H9 (cell line): ENCODE results near the gene PAPOLA. TPM values are rescaled to one million over a fixed set of nuclear protein-coding genes. Genes with fewer than 3 reads are reported as not detected.

Source experiments
- DNase-seq: peaks from one replicate; pipeline ENCODE4 v3.0.0-alpha.2; 2017
- H2AFZ ChIP-seq: one replicate; pipeline ENCODE4 v1.6.1; 2013; ENCODE audit warnings: mild to moderate bottlenecking, low read length, control low read depth, moderate library complexity
- H2AK5ac ChIP-seq: 2 replicates; pipeline ENCODE4 v1.6.1; 2013; ENCODE audit warnings: low read length, control low read depth, mixed read lengths; ENCODE audit not compliant: insufficient read length
- H2BK120ac ChIP-seq: one replicate; pipeline ENCODE4 v1.6.1; 2013; ENCODE audit warnings: low read depth, mild to moderate bottlenecking, low read length, control low read depth, inconsistent platforms; ENCODE audit not compliant: poor library complexity, severe bottlenecking
- H2BK12ac ChIP-seq: 2 replicates; pipeline ENCODE4 v1.6.1; 2013; ENCODE audit warnings: low read length, control low read depth, mixed read lengths, low read depth; ENCODE audit not compliant: insufficient read length
- H2BK15ac ChIP-seq: 2 replicates; pipeline ENCODE4 v1.6.1; 2013; ENCODE audit warnings: low read depth, low read length, control low read depth
- H2BK20ac ChIP-seq: one replicate; pipeline ENCODE4 v1.6.1; 2013; ENCODE audit warnings: low read depth, mild to moderate bottlenecking, low read length, control low read depth, inconsistent platforms; ENCODE audit not compliant: poor library complexity, severe bottlenecking
- H2BK5ac ChIP-seq: 2 replicates; pipeline ENCODE4 v1.6.1; 2013; ENCODE audit warnings: low read length, control low read depth, mixed read lengths; ENCODE audit not compliant: insufficient read length
- H3K14ac ChIP-seq: 2 replicates; pipeline ENCODE4 v1.6.1; 2013; ENCODE audit warnings: low read length, control low read depth; ENCODE audit not compliant: insufficient read depth
- H3K18ac ChIP-seq: 2 replicates; pipeline ENCODE4 v1.6.1; 2013; ENCODE audit warnings: low read depth, mild to moderate bottlenecking, mixed read lengths, low read length, control low read depth; ENCODE audit not compliant: insufficient read length
- H3K23ac ChIP-seq: 2 replicates; pipeline ENCODE4 v1.6.1; 2013; ENCODE audit warnings: low read length, control low read depth, mixed read lengths, low read depth; ENCODE audit not compliant: insufficient read length
- H3K23me2 ChIP-seq: 2 replicates; pipeline ENCODE4 v1.6.1; 2013; ENCODE audit warnings: low read depth, mild to moderate bottlenecking, mixed read lengths, low read length, control low read depth; ENCODE audit not compliant: insufficient read length, poor library complexity, severe bottlenecking
- H3K27ac ChIP-seq: 2 replicates; pipeline ENCODE4 v1.5.1; 2013; ENCODE audit warnings: low read length, control low read depth, mixed read lengths, low read depth; ENCODE audit not compliant: insufficient read length
- H3K27me3 ChIP-seq: 2 replicates; pipeline ENCODE4 v1.6.1; 2013; ENCODE audit warnings: low read length, control low read depth, inconsistent platforms; ENCODE audit not compliant: insufficient read depth
- H3K4ac ChIP-seq: 2 replicates; pipeline ENCODE4 v1.6.1; 2013; ENCODE audit warnings: low read depth, mild to moderate bottlenecking, control low read depth, inconsistent platforms, low read length, moderate library complexity
- H3K4me1 ChIP-seq: 2 replicates; pipeline ENCODE4 v1.6.1; 2013; ENCODE audit warnings: low read length, control low read depth, inconsistent platforms; ENCODE audit not compliant: insufficient read depth
- H3K4me2 ChIP-seq: 2 replicates; pipeline ENCODE4 v1.6.1; 2013; ENCODE audit warnings: low read length, control low read depth, mixed read lengths; ENCODE audit not compliant: insufficient read length, insufficient read depth
- H3K56ac ChIP-seq: 2 replicates; pipeline ENCODE4 v1.6.1; 2013; ENCODE audit warnings: low read depth, mild to moderate bottlenecking, mixed read lengths, low read length, control low read depth; ENCODE audit not compliant: insufficient read length
- H3K79me1 ChIP-seq: 2 replicates; pipeline ENCODE4 v1.6.1; 2013; ENCODE audit warnings: low read depth, mild to moderate bottlenecking, moderate library complexity, low read length, control low read depth, inconsistent platforms; ENCODE audit not compliant: insufficient read depth, poor library complexity, severe bottlenecking
- H3K79me2 ChIP-seq: 2 replicates; pipeline ENCODE4 v1.6.1; 2013; ENCODE audit warnings: low read length, control low read depth, inconsistent platforms; ENCODE audit not compliant: insufficient read depth
- H3K9ac ChIP-seq: 2 replicates; pipeline ENCODE4 v1.6.1; 2013; ENCODE audit warnings: low read length, control low read depth, mixed read lengths; ENCODE audit not compliant: insufficient read length; ENCODE audit errors: extremely low read depth
- H3K9me3 ChIP-seq: one replicate; pipeline ENCODE4 v1.6.1; 2013; ENCODE audit warnings: low read depth, low read length, inconsistent platforms; ENCODE audit not compliant: control insufficient read depth
- H3T11ph ChIP-seq: one replicate; pipeline ENCODE4 v1.6.1; 2013; ENCODE audit warnings: mild to moderate bottlenecking, low read length, control low read depth, inconsistent platforms
- H4K20me1 ChIP-seq: one replicate; pipeline ENCODE4 v1.6.1; 2013; ENCODE audit not compliant: control insufficient read depth, insufficient read length, insufficient read depth
- H4K5ac ChIP-seq: 2 replicates; pipeline ENCODE4 v1.6.1; 2013; ENCODE audit warnings: low read depth, mild to moderate bottlenecking, mixed read lengths, low read length, control low read depth; ENCODE audit not compliant: insufficient read length
- H4K8ac ChIP-seq: replicated peaks from 2 replicates; pipeline ENCODE4 v1.6.1; 2013; ENCODE audit warnings: low read length, control low read depth, mixed read lengths, low read depth; ENCODE audit not compliant: insufficient read length
- H4K91ac ChIP-seq: 2 replicates; pipeline ENCODE4 v1.6.1; 2013; ENCODE audit warnings: low read depth, mild to moderate bottlenecking, moderate library complexity, mixed read lengths, low read length, control low read depth; ENCODE audit not compliant: insufficient read length
- H3K27ac Mint-ChIP-seq, 3 experiments: 2 replicates in 2 of 3; 3 replicates in 1 of 3; pipeline ENCODE4 v1.8.0; 2020 to 2021; ENCODE audit warnings: mixed read lengths in 3 of 3, mild to moderate bottlenecking in 1 of 3, moderate library complexity in 1 of 3
- H3K27me3 Mint-ChIP-seq: 2 replicates; pipeline ENCODE4 v1.8.0; 2021; ENCODE audit warnings: low read depth, mild to moderate bottlenecking, moderate library complexity, mixed read lengths
- H3K36me3 Mint-ChIP-seq, 3 experiments: 2 replicates in 2 of 3; 3 replicates in 1 of 3; pipeline ENCODE4 v1.8.0; 2020 to 2021; ENCODE audit warnings: low read depth in 3 of 3, mixed read lengths in 3 of 3; ENCODE audit not compliant: insufficient read depth in 1 of 3
- H3K4me1 Mint-ChIP-seq, 2 experiments: 2 replicates each; pipeline ENCODE4 v1.8.0; 2020; ENCODE audit warnings: mixed read lengths in 2 of 2
- H3K4me3 Mint-ChIP-seq, 2 experiments: 2 replicates in 1 of 2; 3 replicates in 1 of 2; pipeline ENCODE4 v1.8.0; 2020 to 2021; ENCODE audit warnings: mild to moderate bottlenecking in 2 of 2, mixed read lengths in 2 of 2, moderate library complexity in 1 of 2
- H3K9me3 Mint-ChIP-seq, 2 experiments: 2 replicates in 1 of 2; 3 replicates in 1 of 2; pipeline ENCODE4 v1.8.0; 2020; ENCODE audit warnings: mild to moderate bottlenecking in 2 of 2, mixed read lengths in 2 of 2, moderate library complexity in 1 of 2
- WGBS: extraction: QIAGEN DNeasy Blood & Tissue Kit; methylation state at CpG from one replicate; pipeline ENCODE4 v1.1.7; 2013; ENCODE audit warnings: missing lambda C conversion rate, low lambda C conversion rate, mixed read lengths; ENCODE audit not compliant: insufficient read length; ENCODE audit errors: extremely low coverage; 5-methylcytosine and 5-hydroxymethylcytosine counted together
- total RNA-seq: library from RNA; stranded (reverse); gene quantifications from 2 replicates; pipeline ENCODE4 v1.2.1, GENCODE V29; 2021
- TF ChIP-seq, protein P1 (sequence below): fragments of 200-600 bp; sonication (generic); conservative IDR thresholded peaks from 3 replicates; pipeline ENCODE4 v1.8.0; 2021; ENCODE audit warnings: antibody characterized with exemption, mild to moderate bottlenecking

PAPOLA gene
- total RNA-seq, 1 experiment from 2014 or later, result 188 TPM

- Histone ChIP-seq H3K79me1 (no peaks in the 10 kb centered on the region), H3K23me2 (peaks cover 10% of the 10 kb centered on the region), H2BK20ac (no peak overlapping the region), H3K9ac (no peak overlapping the region), H3K4ac (no peak overlapping the region), H2BK12ac (no peak overlapping the region), H2BK5ac (no peak overlapping the region), H4K20me1 (no peaks in the 10 kb centered on the region), H3K27me3 (no peaks in the 10 kb centered on the region), H4K5ac (no peak overlapping the region), H3K9me3 (no peaks in the 10 kb centered on the region), H3K27ac (no peak overlapping the region), H3K4me1 (no peaks in the 10 kb centered on the region), H3K56ac (no peak overlapping the region), H3K14ac (no peak overlapping the region), H3K79me2 (no peaks in the 10 kb centered on the region; the same call in 1 of the 2 replicates), H2AK5ac (no peak overlapping the region), H3K4me2 (no peak overlapping the region), H3K18ac (no peak overlapping the region), H3K23ac (no peak overlapping the region), H3T11ph (no peak overlapping the region), H2BK15ac (no peak overlapping the region), H4K8ac (no peak overlapping the region), H2AFZ (no peak overlapping the region), H4K91ac (no peak overlapping the region), H2BK120ac (no peak overlapping the region)
- no peak for DNase-seq
- Mint-ChIP-seq H3K27me3 (peaks cover 2% of the 10 kb centered on the region), H3K27ac (no peak overlapping the region), H3K36me3 (no peaks in the 10 kb centered on the region), H3K4me3 (no peak overlapping the region), H3K4me1 (peaks cover 0 to 7% of the 10 kb centered on the region in 2 experiments; a peak in 1 of 4 replicates), H3K9me3 (no peaks in the 10 kb centered on the region)
- no CpG with 5 or more reads among the region's 3 CpGs for WGBS
- TF ChIP-seq, protein P1, sequence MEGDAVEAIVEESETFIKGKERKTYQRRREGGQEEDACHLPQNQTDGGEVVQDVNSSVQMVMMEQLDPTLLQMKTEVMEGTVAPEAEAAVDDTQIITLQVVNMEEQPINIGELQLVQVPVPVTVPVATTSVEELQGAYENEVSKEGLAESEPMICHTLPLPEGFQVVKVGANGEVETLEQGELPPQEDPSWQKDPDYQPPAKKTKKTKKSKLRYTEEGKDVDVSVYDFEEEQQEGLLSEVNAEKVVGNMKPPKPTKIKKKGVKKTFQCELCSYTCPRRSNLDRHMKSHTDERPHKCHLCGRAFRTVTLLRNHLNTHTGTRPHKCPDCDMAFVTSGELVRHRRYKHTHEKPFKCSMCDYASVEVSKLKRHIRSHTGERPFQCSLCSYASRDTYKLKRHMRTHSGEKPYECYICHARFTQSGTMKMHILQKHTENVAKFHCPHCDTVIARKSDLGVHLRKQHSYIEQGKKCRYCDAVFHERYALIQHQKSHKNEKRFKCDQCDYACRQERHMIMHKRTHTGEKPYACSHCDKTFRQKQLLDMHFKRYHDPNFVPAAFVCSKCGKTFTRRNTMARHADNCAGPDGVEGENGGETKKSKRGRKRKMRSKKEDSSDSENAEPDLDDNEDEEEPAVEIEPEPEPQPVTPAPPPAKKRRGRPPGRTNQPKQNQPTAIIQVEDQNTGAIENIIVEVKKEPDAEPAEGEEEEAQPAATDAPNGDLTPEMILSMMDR, result no peak
Observed at GRCh38 chr14:96497586-96497985, 4.6 kb upstream of the PAPOLA start.
